Skeletal muscle satellite cell (primary cell): Measurements from ENCODE around the gene PRKACA. TPM values are rescaled to one million over a fixed set of nuclear protein-coding genes. Genes with fewer than 3 reads are reported as not detected.

Source experiments
- H3K27me3 ChIP-seq: 2 replicates; pipeline ENCODE4 v1.7.0; 2013; ENCODE audit warnings: low read length; ENCODE audit not compliant: control insufficient read depth, insufficient read depth
- H3K36me3 ChIP-seq: 2 replicates; pipeline ENCODE4 v1.7.0; 2013; ENCODE audit warnings: mild to moderate bottlenecking, control low read depth, low read length; ENCODE audit not compliant: insufficient read depth
- H3K4me1 ChIP-seq: 2 replicates; pipeline ENCODE4 v1.7.0; 2013; ENCODE audit warnings: low read length; ENCODE audit not compliant: control insufficient read depth, insufficient read depth
- H3K4me2 ChIP-seq: 2 replicates; pipeline ENCODE4 v1.7.0; 2013; ENCODE audit warnings: mild to moderate bottlenecking, low read length
- H3K4me3 ChIP-seq: 2 replicates; pipeline ENCODE4 v1.7.0; 2013; ENCODE audit warnings: low read length
- H3K9ac ChIP-seq: 2 replicates; pipeline ENCODE4 v1.7.0; 2013; ENCODE audit warnings: mild to moderate bottlenecking, low read depth, low read length, moderate library complexity
- H3K9me3 ChIP-seq: replicated peaks from 2 replicates; pipeline ENCODE4 v1.7.0; 2013; ENCODE audit warnings: mild to moderate bottlenecking, control low read depth, low read length
- total RNA-seq: library from RNA; depleted of rRNA; stranded (reverse); fragments of >200 nt; gene quantifications from 2 replicates; pipeline ENCODE4 v1.2.3, GENCODE V29; 2012; rRNA removed

Gene PRKACA
- 48.4 and 75.8 TPM in 2 replicates for total RNA-seq

DNA sequence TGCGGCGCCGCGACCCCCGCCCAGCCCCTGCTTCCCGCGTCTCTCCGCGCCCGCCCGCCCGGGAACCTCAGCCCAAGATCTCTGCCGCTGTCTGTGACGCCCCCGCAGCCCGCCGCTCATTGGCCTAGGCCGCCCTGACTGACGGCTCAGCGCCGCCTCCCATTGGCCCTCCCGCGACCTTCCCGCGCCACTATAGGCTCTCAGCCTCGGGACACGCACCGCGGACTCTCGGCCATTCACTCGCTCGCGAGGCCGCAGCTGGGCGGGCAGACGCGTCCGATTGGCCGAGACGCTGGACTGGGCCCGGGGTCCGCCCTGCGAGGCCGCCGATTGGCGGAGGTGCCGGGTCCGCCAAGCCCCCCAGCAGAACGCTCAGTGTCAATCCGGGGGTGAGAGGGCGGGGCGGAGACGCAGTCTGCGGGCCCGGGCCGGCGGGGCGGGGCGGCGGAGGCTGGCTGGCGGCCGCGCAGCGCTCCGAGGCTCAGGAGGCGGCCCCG is at the start of gene PRKACA:
PRKACA (minus strand) TSS at position 95 of the 497 bp plus-strand sequence. CDS start 215 bp downstream, outside the sequence.
- Histone ChIP-seq H3K4me1 (peaks cover 43% of the 10 kb centered on the region), H3K4me3 (peak within 1 kb of the TSS; percentile 81), H3K9ac (peak within 1 kb of the TSS; percentile 88), H3K27me3 (no peaks in the 10 kb centered on the region), H3K9me3 (no peaks in the 10 kb centered on the region), H3K36me3 (no peaks in the 10 kb centered on the region), H3K4me2 (peak within 1 kb of the TSS; percentile 99)

DNA sequence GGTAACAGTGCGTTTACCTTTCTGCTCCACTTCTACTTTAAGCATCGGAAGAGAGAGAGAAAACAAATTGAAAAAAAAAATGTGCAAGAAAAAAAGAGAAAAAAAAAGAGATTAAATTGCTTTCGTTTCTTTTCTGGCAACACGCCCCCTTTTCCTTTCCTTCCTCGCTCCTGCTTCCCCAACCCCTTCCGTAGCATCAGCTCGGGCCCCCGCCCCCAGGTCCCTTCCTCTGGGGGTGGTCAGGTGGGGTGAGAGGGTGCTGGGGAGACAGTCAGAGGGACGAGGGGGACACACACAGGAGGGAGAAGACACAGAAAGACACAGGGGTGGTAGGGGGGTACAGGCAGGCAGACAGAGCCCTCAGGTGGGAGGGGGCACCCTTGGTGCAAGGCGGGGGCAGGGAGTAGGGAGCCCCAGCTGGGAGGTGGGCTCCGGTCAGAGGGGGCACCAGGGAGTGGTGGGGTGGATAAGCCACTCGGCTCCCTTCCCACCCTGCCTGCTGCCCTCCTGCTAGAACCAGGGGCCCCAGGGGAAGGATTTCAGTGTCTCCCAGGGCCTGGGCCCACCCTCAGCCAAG is 49.5 kb upstream of the PRKACA start:
- H3K27me3 ChIP-seq, result no peaks in the 10 kb centered on the region
- no peak overlapping the region for H3K4me3 ChIP-seq
- no peaks in the 10 kb centered on the region for H3K4me1 ChIP-seq
- no peak overlapping the region for H3K9ac ChIP-seq
- H3K36me3 ChIP-seq, result no peaks in the 10 kb centered on the region
- H3K4me2 ChIP-seq, result no peak overlapping the region
- H3K9me3 ChIP-seq, result no peaks in the 10 kb centered on the region

DNA sequence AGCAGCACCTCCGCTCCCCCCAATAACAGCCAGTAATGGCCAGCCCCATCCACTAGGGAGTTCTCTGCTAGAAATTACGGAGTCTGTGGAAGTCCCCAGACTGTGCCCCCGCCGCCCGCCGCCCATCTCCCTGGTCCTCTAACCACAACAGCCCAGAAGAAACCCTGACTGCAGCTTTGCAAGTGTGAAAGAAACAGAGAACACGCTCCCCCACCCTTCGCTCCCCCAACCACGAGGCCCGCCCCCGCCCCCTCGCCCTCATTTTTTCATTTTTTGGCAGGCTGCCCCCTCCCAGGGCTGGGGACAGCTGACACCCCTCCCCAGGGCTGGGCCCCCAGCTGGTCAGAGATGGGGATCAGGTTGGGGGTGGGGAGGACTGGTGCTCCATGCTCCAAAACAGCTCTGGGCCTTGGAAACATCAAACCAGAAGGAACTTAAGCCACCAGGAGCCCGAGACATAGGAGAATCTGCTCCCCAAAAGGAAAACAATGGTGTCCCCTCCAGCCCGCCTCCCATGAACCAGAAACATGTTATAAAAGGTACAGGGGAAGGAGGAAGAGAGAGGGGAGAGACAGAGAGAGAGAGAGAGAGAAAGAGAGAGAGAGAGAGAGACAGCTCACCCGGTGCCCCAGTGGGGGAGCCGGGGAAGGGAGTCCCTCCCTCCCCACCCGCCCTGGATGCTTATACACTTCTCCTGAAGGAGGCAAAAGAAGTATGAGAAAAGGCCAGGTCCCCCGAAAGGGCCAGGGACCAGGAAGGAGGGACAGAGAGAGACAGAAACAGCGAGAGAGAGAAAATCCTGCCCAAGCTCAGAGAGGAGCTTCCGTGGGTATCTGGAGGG is 48.6 kb upstream of the PRKACA start:
- no peak overlapping the region for H3K9ac ChIP-seq

DNA sequence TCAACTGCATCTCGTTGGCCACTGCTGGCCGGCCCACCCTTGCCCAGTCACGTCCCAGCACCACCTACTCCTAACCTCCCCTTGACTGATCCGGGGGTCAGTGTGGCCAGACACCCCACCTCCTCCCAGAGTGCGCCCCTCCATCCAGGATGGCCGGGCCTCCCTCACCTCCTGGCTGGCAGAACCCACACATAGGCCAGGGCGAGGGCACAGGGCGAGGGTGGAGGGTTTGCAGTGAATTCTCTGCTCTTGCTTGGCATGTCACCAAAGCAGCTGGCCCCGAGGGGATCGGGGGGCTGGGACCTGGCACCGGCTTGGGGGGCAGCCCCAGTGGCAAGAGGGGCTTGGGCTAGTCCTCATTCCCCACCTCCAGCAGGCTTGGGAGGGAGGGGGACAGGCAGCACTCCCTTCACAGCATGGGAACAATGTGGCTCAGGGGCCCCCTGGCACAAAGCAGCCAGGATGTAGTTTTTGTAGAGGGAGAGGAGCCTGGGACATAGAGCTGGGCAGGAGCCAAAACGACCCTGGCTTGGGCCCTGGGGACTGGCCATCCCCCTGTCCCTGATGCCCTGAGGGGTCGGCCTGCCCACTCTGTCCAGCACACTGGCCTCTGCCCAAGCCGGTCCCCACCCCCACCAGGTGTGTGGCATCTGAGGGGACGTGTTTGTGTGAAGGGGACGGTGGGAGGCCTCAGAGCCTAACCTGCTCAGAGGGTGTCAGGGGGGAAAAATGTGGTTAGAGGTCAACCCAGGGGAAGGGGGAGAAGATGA is 47.3 kb upstream of the PRKACA start:
- Histone ChIP-seq H3K9me3 (no peaks in the 10 kb centered on the region), H3K4me3 (no peak overlapping the region), H3K9ac (no peak overlapping the region), H3K4me2 (no peak overlapping the region), H3K36me3 (no peaks in the 10 kb centered on the region), H3K27me3 (peaks cover 8% of the 10 kb centered on the region), H3K4me1 (no peaks in the 10 kb centered on the region)

More for the DNA sequence above, 48.6 kb upstream of the PRKACA start:
- H3K4me1 ChIP-seq, result no peaks in the 10 kb centered on the region
- no peak overlapping the region for H3K4me2 ChIP-seq
- no peak overlapping the region for H3K4me3 ChIP-seq
- H3K9me3 ChIP-seq, result no peaks in the 10 kb centered on the region
- H3K27me3 ChIP-seq, result no peaks in the 10 kb centered on the region
- H3K36me3 ChIP-seq, result no peaks in the 10 kb centered on the region

DNA sequence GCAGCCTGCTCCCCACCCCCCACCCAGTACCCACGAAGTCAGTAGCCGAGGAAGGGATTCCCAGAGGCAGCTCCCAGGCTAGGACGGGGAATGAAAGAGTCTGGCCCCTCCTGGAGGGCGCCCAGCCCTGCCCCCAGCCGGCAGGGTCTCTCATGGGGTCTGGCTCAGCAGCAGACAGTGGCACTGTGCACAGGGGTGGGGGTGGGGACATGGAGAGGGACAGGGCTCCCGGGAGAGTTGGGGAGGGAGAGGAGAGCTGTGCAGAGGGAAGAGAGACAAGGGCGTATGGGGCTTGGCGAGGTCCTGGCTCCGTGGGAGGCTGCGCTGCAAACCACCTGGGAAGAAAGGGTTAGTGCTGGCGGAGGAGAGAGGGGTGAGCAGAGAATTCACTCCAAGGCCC is 46.5 kb upstream of the PRKACA start:
- H3K36me3 ChIP-seq, result no peaks in the 10 kb centered on the region
- peaks cover 8% of the 10 kb centered on the region for H3K27me3 ChIP-seq
- H3K9me3 ChIP-seq, result no peaks in the 10 kb centered on the region
- H3K9ac ChIP-seq, result no peak overlapping the region
- H3K4me1 ChIP-seq, result no peaks in the 10 kb centered on the region
- H3K4me3 ChIP-seq, result no peak overlapping the region
- H3K4me2 ChIP-seq, result no peak overlapping the region

DNA sequence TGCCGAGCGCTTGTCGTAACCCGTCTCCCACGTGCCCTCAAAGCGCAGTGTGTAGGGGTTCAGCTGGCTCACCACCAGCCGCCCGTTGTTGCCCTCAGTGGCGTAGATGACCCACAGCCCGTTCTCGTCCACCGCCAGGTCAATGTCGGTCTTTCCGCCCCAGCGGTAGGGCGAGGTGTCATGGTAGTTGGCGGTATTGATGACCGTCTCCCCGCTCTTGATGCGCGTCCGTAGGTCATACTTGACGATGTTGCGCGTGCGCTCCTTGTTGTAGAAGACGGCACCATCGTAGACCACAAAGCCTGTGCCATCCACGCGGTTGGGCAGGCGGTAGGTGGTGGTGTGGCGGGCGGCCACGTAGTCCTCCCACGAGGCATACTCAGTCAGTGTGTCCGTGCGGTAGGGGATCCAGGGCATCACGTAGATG is 45.3 kb upstream of the PRKACA start:
- H3K9me3 ChIP-seq, result no peaks in the 10 kb centered on the region
- H3K27me3 ChIP-seq, result peaks cover 8% of the 10 kb centered on the region

DNA sequence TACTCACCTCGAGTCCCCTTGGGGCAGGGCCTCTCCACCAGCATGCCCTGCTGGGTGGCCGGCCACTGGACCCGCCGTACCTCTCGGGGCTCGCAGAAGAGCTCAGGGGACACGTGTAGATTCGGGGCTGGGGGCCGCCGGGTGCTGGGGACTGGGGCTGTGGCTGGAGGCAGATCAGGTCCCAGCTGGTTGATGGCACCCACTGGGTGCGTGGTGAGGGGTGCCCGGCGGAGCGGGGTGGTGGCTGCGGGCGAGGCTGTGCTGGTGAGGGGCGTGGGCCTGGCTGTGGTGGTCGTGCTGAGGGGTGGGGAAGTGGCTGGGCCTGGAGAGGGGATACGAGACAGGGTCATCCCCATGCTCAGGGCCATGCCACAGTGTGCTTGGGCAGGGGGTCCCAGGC is 43.7 kb upstream of the PRKACA start:
- no peak overlapping the region for H3K4me3 ChIP-seq
- peaks cover 2% of the 10 kb centered on the region for H3K36me3 ChIP-seq
- H3K4me2 ChIP-seq, result no peak overlapping the region
- H3K9me3 ChIP-seq, result no peaks in the 10 kb centered on the region
- H3K9ac ChIP-seq, result no peak overlapping the region
- H3K27me3 ChIP-seq, result peaks cover 8% of the 10 kb centered on the region
- no peaks in the 10 kb centered on the region for H3K4me1 ChIP-seq

More for the DNA sequence above, 45.3 kb upstream of the PRKACA start:
- no peak overlapping the region for H3K4me3 ChIP-seq
- H3K4me2 ChIP-seq, result no peak overlapping the region
- H3K36me3 ChIP-seq, result peaks cover 2% of the 10 kb centered on the region
- H3K4me1 ChIP-seq, result no peaks in the 10 kb centered on the region
- no peak overlapping the region for H3K9ac ChIP-seq

DNA sequence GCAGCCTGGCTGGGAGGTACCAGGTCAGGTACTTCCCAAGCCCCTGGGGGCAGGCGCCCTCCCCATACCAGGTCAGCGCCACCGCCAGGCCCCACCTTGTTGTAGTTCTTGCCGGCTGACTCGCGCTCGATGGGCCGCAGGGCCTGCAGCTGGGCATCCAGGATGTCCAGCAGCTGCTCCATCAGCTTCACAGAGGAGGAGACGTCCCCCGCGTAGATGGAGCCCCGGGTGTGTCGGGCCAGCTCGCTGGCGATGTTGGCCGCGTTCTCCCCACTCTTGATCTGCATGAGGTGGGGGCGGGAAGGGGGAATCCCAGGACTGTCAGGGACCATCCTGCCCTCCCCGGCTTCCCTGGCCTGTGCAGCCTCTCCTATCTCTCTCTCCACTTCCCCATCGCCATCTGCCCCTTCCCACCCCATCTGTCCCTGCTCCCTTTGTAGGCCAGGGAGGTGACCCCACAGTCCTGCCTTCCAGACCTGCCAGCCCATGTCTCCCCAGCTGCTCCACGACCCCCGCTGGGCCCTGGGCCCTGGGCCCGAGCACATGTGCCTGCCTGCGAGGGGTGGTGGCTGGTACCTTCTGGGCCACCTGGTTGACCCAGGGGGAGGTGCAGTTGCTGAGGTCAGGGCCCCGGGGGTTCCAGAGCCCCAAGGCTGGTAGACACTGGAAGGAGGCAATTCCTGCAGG is 42.6 kb upstream of the PRKACA start:
- H3K9ac ChIP-seq, result no peak overlapping the region
- H3K4me3 ChIP-seq, result no peak overlapping the region
- peaks cover 8% of the 10 kb centered on the region for H3K27me3 ChIP-seq
- no peak overlapping the region for H3K4me2 ChIP-seq
- no peaks in the 10 kb centered on the region for H3K9me3 ChIP-seq
- H3K36me3 ChIP-seq, result peaks cover 2% of the 10 kb centered on the region
- no peaks in the 10 kb centered on the region for H3K4me1 ChIP-seq

DNA sequence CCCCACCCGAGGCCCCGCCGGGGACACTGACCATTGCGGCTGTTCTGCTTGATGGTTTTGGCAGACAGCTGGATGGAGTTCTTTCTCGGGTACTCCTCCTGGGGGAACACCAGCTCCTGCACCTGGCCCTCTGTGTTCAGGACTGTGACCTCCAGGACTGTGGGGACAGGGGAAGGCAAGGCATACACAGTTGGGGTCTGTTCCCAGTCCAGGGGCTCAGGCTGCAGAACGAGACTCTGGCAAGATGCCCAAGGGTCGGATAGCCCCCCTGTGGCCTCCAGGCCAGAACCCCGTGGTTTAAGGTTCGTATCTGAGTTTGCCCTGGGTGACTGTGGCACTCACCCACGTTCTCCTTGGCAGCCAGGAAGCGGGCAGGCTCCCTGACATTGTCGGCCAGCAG is 41.5 kb upstream of the PRKACA start:
- Histone ChIP-seq H3K4me3 (no peak overlapping the region), H3K9ac (no peak overlapping the region), H3K4me1 (no peaks in the 10 kb centered on the region), H3K27me3 (peaks cover 8% of the 10 kb centered on the region), H3K4me2 (no peak overlapping the region), H3K36me3 (peaks cover 2% of the 10 kb centered on the region), H3K9me3 (no peaks in the 10 kb centered on the region)

DNA sequence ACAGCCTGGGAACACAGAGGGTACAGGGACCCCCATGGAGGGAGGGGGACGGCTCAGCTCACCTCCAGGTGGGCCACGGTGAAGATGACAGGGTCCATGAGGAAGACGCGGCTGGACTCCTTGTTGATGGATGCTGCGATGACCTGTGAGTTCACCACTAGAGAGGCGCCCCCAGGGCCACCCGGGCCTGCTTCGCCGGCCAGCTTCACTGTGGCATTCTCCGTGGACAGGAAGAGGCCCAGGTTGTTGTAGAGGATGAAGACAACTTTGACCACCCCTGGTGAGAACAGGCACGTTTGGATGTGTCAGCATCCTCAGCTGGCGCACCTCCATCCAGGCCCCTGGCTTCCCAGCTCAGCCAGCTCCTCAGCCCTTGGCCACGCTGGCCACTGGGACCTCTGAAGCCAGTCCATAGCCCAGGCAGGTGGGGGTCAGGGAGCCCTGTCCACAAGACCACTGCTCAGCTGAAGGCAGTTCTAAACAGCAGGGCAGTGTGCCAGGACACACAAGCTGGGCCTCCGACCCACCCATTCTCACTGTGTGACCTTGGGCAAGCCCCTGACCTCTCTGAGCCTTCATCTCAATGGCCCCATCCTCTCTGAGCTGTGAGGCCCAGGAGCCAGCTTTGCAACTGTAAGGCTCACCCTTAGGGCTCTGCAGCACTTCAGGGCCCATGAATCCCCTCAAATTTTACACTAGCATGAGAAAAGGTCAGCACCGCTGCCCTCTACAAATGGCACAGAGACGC is 40.9 kb upstream of the PRKACA start:
- Histone ChIP-seq H3K9me3 (no peaks in the 10 kb centered on the region), H3K36me3 (peaks cover 2% of the 10 kb centered on the region), H3K9ac (no peak overlapping the region), H3K27me3 (peaks cover 8% of the 10 kb centered on the region), H3K4me3 (no peak overlapping the region), H3K4me1 (no peaks in the 10 kb centered on the region), H3K4me2 (no peak overlapping the region)
